Thyroid gland (tissue), 4 donors: ENCODE data around the gene EPS15. TPM values are rescaled to one million over a fixed set of nuclear protein-coding genes. Genes with fewer than 3 reads are reported as not detected.
A peak's percentile ranks its signal among the peaks of the same experiment; 100 is the strongest.
"Not testable (repeated sequence)": the region's sequence is repeated elsewhere in the genome, so short reads cannot be mapped to it uniquely, and the experiment has no call there.

Experiments
- DNase-seq, 2 donors: peaks; one replicate each; pipeline ENCODE4 v3.0.0-alpha.2; 2019
- H3K27ac ChIP-seq, 3 donors: fragments of 200-600 bp; sonication (generic); 1 replicate in 2 of 3; 2 replicates in 1 of 3; pipeline ENCODE4 v1.5.1; 2016 to 2019; ENCODE audit warnings: mild to moderate bottlenecking in 1 of 3, moderate library complexity in 1 of 3
- H3K27me3 ChIP-seq: fragments of 200-600 bp; sonication (generic); one replicate; pipeline ENCODE4 v1.5.1; 2019
- H3K36me3 ChIP-seq, 2 donors: fragments of 200-600 bp; sonication (generic); one replicate each; pipeline ENCODE4 v1.5.1; 2016 to 2019
- H3K4me1 ChIP-seq, 2 donors: fragments of 200-600 bp; sonication (generic); one replicate each; pipeline ENCODE4 v1.5.1; 2017 to 2019
- H3K4me3 ChIP-seq, 3 donors: fragments of 200-600 bp; sonication (generic); replicated peaks in 1 of 3; 1 replicate in 2 of 3; 2 replicates in 1 of 3; pipeline ENCODE4 v1.5.1; 2016; ENCODE audit warnings: mild to moderate bottlenecking in 1 of 3
- H3K9me3 ChIP-seq: fragments of 200-600 bp; sonication (generic); one replicate; pipeline ENCODE4 v1.5.1; 2017
- CTCF ChIP-seq, 6 experiments: fragments of 200-600 bp in 3 of 6; fragments of 450-650 bp in 3 of 6; sonication (generic) in 3 of 6; IDR thresholded peaks; one replicate each; pipeline ENCODE4 v1.5.1; 2016 to 2019; ENCODE audit warnings: antibody characterized with exemption in 6 of 6, mild to moderate bottlenecking in 2 of 6, inconsistent platforms in 1 of 6, moderate library complexity in 1 of 6
- POLR2A ChIP-seq, 2 donors: fragments of 450-650 bp; IDR thresholded peaks; one replicate each; pipeline ENCODE4 v1.6.1; 2017; ENCODE audit warnings: antibody characterized with exemption in 2 of 2, mild to moderate bottlenecking in 2 of 2, moderate library complexity in 1 of 2
- WGBS, 2 donors: methylation state at CpG; one replicate each; pipeline ENCODE4 v1.1.5; 2017; 5-methylcytosine and 5-hydroxymethylcytosine counted together
- intact Hi-C: fragments of 100-400 bp; cut with DNase I; formaldehyde crosslinking; loops from one replicate; pipeline ENCODE4 v1.15.1; 2023
- total RNA-seq, 4 donors: library from RNA; depleted of rRNA; stranded (reverse); fragments of >200 nt; gene quantifications; one replicate each; pipeline ENCODE4 v1.2.3, GENCODE V29; 2016

EPS15 gene
- total RNA-seq, 4 donors from 2014 or later: 88.0 to 128 (median 102) TPM

- H3K4me3 ChIP-seq: no peak overlapping the region
Observed at GRCh38 chr1:51473331-51474115, 45.5 kb downstream of the EPS15 start.

GRCh38 chr1:51472359-51472758, 46.7 kb downstream of the EPS15 start:
- 71 to 83% methylated on average over 2 of the region's 2 CpGs for WGBS, 2 donors
- DNase-seq: no peak
- Histone ChIP-seq H3K4me1 (peaks cover 8 to 22% of the 10 kb centered on the region in 2 donors), H3K9me3 (no peaks in the 10 kb centered on the region), H3K27me3 (no peaks in the 10 kb centered on the region), H3K4me3 (no peak overlapping the region), H3K27ac (no peak overlapping the region), H3K36me3 (no peaks in the 10 kb centered on the region)
- no peak for TF ChIP-seq POLR2A (IDR thresholded peaks at IDR 0.05)
- TF ChIP-seq CTCF (IDR thresholded peaks at IDR 0.05): no peak
- intact Hi-C loops: no loop called here

More at GRCh38 chr1:51473331-51474115, 45.5 kb downstream of the EPS15 start:
- Histone ChIP-seq H3K27ac (peak overlapping the region in 2 of 3 donors; percentile 6 to 21), H3K36me3 (no peaks in the 10 kb centered on the region), H3K4me1 (peaks cover 8 to 22% of the 10 kb centered on the region in 2 donors), H3K27me3 (no peaks in the 10 kb centered on the region), H3K9me3 (no peaks in the 10 kb centered on the region)
- DNase-seq: no peak
- intact Hi-C loops: no loop called here
- TF ChIP-seq CTCF (IDR thresholded peaks at IDR 0.05) (no peak), POLR2A (IDR thresholded peaks at IDR 0.05) (no peak)

- H3K27ac ChIP-seq: no peak overlapping the region
- no peak for DNase-seq
- no peak overlapping the region for H3K4me3 ChIP-seq
- intact Hi-C loops: no loop called here
- no peaks in the 10 kb centered on the region for H3K27me3 ChIP-seq
- peaks cover 8 to 22% of the 10 kb centered on the region in 2 donors for H3K4me1 ChIP-seq
- 88 to 89% methylated on average over 3 of the region's 3 CpGs for WGBS, 2 donors
- no peaks in the 10 kb centered on the region for H3K9me3 ChIP-seq
- TF ChIP-seq POLR2A (IDR thresholded peaks at IDR 0.05) (no peak), CTCF (IDR thresholded peaks at IDR 0.05) (no peak)
- no peaks in the 10 kb centered on the region for H3K36me3 ChIP-seq
Observed at GRCh38 chr1:51469518-51469917, 49.5 kb downstream of the EPS15 start.

- H3K27me3 ChIP-seq: no peaks in the 10 kb centered on the region
- peaks cover 7% of the 10 kb centered on the region in 2 donors for H3K36me3 ChIP-seq
- no peaks in the 10 kb centered on the region for H3K9me3 ChIP-seq
- intact Hi-C loops: no loop called here
- H3K27ac ChIP-seq: no peak overlapping the region
- TF ChIP-seq CTCF (IDR thresholded peaks at IDR 0.05) (no peak), POLR2A (IDR thresholded peaks at IDR 0.05) (no peak)
- 97% methylated on average over 3 of the region's 3 CpGs for WGBS, 2 donors
- H3K4me3 ChIP-seq: no peak overlapping the region
- no peak for DNase-seq
- no peaks in the 10 kb centered on the region for H3K4me1 ChIP-seq
Observed at GRCh38 chr1:51464828-51465227, 54.2 kb downstream of the EPS15 start.

GRCh38 chr1:51463561-51463960, 55.5 kb downstream of the EPS15 start:
- no peak overlapping the region for H3K4me3 ChIP-seq
- H3K9me3 ChIP-seq: no peaks in the 10 kb centered on the region
- TF ChIP-seq POLR2A (IDR thresholded peaks at IDR 0.05) (no peak), CTCF (IDR thresholded peaks at IDR 0.05) (no peak)
- 97% methylated on average over 1 of the region's 1 CpG for WGBS, 2 donors
- no peak overlapping the region for H3K27ac ChIP-seq
- intact Hi-C loops: no loop called here
- H3K4me1 ChIP-seq: no peaks in the 10 kb centered on the region
- peaks cover 8 to 9% of the 10 kb centered on the region in 2 donors for H3K36me3 ChIP-seq
- no peaks in the 10 kb centered on the region for H3K27me3 ChIP-seq
- no peak for DNase-seq

GRCh38 chr1:51462289-51462688, 56.8 kb downstream of the EPS15 start:
- H3K27me3 ChIP-seq, DNase-seq, H3K4me1 ChIP-seq, H3K9me3 ChIP-seq, intact Hi-C loops, H3K4me3 ChIP-seq, H3K27ac ChIP-seq: not testable (repeated sequence)
- peaks cover 11 to 15% of the 10 kb centered on the region in 2 donors for H3K36me3 ChIP-seq
- 58 to 91% methylated on average over 2 of the region's 2 CpGs for WGBS, 2 donors
